GM19467 (cell line): ENCODE results near the gene WIPF3.
"Not testable (repeated sequence)": the region's sequence is repeated elsewhere in the genome, so short reads cannot be mapped to it uniquely, and the experiment has no call there.

Source experiments
- ATAC-seq: cut with Tn5 transposase; IDR thresholded peaks from one replicate; pipeline ENCODE4 v1.9.1; 2021; ENCODE audit warnings: mild to moderate bottlenecking, moderate library complexity; ENCODE audit not compliant: unreplicated experiment

The WIPF3 gene

DNA sequence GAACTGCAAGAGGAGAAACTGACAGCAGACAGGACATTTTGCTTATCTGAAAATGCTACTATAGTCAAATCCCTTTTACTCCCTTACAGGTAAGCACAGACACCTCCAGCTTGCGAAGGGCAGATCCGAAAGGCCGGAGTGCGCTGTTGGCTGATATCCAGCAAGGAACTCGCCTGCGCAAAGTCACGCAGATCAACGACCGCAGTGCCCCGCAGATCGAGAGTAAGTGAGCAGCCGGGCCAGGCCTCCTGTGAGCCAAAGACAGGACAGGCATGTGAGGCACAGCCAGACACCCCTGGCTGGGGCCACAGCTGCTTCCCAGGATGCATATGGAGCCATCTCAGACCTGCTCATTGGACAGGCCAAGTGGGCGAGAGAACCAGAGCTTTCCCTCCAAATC is 69.4 kb downstream of the WIPF3 start:
- no peak for ATAC-seq

DNA sequence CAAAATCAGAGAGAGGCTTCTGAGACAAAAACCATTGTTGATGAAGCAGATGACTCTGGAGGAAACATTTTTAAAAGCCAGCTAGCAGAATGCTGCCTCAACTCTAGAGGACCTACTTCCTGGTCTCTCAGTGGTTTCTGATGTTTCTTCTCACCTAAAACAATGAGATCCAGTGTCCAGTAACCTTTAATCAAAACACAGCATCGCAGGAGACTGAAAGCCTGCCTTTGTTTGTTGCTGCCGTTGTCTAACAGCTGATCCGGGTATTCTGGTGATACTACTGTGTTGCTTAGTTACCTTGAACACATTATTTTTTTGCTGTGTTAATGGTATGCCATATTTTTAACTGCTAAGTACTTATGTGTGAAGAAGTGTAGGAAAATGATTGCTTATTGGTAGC is 70.9 kb downstream of the WIPF3 start:
- no peak for ATAC-seq

DNA sequence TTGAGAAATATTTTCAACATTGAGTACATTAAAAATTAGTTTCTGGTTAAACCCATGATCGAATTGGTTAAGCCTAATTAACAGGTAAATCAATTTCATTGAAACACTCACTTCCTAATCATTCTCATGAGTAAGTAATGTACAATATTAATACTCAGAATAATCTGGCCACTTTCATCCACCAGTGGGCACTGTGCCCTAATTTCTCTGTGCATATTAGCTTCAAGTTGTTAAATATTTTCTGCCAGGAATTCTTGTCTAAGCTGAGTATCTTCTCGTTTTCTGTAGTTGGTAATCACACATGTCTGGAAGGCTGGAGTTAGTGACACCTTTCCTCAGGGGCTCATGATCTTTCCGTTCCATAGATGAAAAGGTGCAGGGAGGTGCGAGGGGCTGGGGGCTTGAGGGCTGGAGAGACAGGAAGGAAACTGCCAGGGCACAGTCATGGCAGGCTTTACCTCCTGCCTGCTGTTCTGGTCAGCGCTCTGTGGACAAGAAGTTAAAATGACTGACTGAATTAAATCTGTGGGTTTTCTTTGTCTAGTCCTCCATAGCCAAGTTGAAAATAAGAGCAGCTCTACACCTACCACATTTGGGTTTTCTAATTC is 71.9 kb downstream of the WIPF3 start:
- no peak for ATAC-seq

DNA sequence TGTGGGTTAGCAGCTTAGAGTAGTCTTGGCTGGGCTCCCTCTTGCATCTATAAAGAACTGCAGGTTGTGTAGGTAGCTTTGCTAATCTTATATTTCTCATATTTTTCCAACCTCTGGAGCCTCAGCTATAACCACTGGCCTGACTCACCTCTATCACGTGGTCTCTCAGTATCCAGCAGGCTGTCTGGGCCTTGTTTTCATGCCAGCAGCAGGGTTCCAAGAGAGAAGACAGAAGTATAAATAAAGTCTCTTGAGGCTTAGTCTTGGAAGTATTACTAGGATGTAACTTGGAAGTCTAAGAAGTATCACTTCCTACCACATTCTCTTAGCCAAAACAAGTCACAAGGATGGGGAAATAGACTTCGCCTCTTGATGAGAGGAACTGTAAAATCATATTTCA is 73.3 kb downstream of the WIPF3 start:
- no peak for ATAC-seq

DNA sequence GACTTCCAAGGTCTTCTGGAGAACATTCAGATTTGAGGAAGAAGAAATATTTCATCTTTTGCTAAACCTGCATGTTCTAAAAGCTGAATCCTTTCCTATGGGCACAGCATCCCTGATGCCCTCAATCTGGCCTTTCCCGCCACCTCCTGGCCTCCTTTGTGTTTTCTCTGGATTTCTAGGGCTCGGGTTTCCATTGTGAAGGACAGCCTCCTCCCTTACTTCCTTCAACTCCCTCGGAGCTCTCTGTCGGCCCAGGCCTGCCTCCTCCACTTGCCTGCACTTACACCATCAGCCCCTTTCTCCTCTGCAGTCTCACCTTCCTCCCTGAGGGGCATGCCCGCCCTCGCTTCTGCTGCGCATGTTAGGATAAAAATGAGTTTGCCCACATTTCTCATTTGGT is 75.4 kb downstream of the WIPF3 start:
- no peak for ATAC-seq

DNA sequence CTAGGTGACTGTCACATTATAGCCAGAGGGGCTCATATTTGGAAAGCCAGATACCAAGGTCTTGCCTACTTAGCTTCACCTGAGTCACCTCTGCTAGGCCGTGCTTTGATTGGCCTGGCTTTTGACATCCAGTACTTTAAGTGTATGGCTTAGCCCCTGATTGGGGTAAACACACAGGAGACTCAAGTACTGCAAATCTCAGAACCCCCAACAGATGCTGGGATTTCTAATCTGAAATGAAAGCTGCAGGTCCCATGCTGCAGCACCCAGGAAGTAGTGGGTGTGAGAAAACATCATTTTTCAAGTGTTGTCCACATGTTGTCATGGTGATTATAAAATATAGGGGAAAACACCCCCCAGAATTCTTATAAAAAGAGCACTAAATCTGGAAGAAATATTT is 76.2 kb downstream of the WIPF3 start:
- no peak for ATAC-seq

DNA sequence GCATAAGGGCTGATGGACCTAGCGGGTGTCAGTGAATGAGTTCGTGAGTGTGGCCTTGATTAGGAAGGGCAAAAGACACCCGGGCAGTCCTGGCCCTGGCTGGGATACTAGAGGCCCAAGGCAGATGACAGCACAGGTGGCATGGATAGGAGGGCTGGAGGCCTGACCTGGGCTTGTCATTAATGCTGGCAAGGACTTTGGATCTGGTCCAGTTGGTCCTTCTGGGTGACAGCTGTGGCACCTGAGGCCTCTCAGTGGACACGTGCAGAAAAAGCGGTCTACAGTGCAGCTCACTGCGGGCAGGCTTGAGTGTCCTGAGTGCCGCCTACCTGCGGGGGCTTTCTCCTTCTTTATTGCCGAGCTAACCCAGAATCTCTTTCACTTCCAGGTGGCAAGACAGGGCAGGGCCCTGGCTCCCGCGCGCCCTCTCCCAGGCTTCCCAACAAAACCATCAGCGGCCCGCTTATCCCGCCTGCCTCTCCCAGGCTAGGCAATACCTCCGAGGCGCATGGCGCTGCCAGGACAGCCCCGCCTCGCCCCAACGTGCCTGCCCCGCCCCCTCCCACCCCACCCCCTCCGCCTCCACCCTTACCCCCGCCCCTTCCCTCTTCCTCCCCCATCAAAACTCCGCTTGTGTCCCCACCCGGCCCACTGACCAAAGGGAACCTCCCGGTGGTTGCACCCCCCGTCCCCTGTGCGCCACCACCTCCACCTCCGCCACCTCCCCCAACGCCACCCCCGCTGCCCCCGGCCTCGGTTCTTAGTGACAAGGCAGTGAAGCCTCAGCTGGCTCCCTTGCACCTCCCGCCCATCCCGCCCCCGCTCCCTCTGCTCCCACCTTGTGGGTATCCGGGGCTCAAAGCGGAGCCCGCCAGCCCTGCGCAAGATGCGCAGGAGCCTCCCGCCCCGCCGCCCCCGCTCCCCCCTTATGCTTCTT is 77.4 kb downstream of the WIPF3 start:
- no peak for ATAC-seq

DNA sequence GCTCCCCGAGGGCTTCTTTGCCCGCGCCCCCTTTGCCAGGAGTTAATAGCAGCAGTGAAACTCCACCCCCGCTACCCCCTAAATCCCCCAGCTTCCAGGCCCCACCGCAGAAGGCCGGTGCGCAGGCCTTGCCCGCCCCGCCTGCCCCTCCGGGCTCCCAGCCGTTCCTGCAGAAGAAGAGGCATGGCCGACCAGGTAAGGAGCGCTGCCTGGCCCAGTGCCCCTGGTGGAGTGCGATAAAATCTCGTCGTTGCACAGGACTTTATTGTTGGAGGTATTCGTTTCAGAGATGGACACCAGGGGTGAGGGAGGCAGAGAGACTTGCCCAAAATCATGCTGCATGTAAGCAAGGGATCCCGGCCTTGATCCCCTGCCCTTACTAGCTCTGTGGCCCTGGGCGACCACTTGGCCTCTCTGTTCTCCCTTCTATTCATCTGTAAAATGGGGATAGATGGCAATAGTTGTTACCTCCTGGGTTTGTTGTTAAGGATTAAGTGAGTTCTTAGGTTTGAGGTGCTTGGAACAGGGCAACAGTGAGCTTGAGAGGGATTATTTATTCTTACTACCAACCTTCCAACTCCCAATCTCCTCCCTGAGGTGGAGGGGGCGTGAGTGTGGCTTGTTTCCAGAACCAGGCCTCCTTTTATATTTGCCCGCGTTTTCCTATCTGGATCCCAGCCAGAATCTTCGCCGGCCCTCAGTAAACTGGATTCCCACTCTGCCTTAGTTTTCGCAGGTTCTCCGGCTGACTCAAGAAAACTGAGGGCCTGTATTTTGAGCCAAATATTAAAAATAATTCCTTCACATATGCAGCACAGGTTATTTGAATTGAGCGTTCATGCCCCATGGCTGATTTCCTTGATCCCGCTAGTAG is 78.3 kb downstream of the WIPF3 start:
- ATAC-seq, result no peak

DNA sequence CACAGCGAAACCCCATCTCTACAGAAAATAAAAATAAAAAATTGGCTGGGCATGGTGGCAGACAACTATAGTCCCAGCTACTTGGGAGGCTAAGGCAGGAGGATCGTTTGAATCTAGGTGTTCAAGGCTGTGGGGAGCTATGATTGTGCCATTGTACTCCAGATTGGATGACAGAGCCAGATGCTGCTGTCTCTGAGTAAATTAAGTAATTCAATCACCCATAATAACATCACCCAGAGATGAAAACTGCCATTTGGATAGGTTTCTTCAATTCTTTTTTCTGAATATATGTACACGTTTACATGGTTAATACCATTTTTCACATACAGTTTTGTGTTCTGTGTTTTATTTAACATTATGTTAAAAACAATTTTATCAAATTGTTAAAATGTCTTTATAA is 79.3 kb downstream of the WIPF3 start:
- no peak for ATAC-seq

DNA sequence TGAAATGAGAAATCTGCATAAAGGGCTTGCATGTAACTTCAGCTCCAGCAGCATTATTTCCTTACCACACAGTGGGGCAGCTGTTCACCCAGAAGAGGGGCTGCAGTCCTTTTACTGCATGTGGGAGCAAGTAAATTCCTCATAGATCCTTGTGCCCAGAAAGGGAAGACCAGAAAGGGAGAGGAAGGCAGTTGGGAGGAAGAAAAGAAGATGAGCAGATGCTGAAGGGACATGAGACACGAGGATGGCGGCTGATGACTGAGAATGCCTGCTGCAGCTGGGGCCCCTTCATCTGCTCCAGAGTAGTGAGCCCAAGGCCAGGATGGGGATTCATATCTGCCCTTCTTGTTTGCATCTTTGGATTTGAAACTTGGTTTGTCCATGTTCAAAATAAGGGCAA is 80.5 kb downstream of the WIPF3 start:
- ATAC-seq, result no peak

DNA sequence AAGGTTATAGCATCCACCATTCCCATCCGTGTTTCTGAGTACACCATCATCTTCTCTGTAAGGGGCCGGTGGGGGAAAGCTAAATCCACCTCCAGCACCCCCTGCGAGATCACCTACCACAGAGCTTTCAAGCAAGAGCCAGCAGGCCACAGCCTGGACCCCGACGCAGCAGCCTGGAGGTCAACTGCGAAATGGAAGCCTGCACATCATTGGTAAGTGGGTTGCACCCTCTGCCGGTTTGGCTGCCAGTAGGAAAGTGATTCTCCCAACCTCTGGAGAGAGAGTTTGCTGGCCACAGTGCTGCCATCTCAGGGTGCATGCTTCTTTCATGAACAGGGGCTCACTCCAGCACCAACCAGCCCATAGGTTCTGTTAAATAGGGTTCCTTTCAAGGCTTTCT is 81.7 kb downstream of the WIPF3 start:
- ATAC-seq, result no peak

DNA sequence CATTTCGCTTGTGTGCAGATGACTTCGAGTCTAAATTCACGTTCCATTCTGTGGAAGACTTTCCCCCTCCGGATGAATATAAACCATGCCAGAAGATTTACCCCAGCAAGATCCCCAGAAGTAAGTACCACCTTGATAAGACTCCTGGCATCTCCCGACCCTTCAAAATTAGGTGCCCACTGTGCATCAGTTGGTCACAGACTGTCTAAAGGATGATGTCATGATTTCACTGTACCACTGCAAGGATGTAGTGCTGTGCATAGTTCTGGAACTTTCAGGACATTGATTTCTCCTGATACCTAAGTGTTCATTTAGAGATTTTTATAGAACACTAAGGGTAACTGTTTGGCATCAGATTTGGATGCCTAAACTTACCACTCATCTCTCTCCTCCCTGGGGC is 83.0 kb downstream of the WIPF3 start:
- no peak for ATAC-seq

DNA sequence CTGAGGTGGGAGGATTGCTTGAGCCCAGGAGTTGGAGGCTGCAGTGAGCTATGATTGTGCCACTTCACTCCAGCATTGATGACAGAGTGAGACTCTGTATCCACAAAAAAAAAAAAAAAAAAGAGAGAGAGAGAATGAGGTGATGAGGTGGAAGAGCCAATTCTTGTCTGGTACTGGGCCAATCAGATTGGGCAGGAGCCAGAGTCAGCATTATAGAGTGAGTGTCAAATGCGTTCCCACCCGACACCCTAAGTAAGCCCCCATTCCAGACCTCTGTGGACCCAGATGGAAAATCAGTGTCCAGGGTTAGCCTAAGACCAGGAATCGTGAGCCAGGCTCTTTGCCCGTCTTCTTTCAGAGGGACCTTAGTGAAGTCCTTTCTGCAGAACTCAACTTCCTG is 83.9 kb downstream of the WIPF3 start:
- no peak for ATAC-seq

DNA sequence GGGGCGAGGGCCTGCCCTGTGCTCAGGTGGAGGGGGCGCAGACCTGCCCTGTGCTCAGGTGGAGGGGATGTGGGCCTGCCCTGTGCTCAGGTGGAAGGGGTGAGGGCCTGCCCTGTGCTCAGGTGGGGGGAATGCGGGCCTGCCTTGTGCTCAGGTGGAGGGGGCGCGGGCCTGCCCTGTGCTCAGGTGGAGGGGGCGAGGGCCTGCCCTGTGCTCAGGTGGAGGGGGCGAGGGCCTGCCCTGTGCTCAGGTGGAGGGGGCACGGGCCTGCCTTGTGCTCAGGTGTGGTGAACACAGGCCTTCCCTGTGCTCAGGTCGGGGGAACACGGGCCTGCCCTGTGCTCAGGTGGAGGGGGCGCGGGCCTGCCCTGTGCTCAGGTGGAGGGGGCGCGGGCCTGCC is 84.5 kb downstream of the WIPF3 start:
- ATAC-seq, result not testable (repeated sequence)

DNA sequence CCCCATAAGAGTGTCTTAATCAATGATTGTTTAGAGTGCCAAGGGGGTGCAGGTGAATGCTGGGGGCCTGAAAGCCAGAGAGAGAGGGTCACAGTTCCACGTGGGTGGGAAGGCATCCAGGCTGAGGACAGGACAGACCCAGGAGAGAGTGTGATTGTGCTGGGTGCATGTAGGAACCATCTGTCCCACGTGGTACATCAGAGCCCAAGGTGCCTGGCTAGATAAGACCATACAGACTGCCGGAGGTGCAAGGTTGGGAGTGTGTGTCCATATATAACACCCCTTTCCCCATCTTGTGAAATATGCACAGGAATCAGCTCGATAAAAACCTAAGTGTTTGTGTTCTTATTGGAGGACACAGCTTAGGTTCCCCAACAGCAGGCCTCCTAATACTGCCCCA is 85.5 kb downstream of the WIPF3 start:
- ATAC-seq, result no peak

DNA sequence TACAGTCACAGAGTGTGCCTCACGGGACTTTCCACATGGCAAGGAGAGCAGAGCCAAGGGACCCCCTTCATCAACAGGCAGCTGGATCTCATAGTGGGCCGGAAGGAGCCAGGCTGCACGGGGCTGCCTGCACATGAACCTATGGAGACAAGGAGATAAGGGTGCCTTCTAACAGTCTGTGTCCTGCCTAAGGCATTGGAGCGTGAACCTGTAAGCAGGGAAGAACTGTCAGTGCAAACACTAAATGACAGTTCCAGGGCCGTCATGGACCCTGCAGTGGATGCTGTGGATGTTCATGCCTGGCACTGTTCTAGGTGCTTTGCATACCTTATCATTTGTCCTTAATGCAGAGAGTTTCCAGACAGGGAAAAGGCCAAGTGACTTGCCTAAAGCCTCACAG is 85.9 kb downstream of the WIPF3 start:
- no peak for ATAC-seq

DNA sequence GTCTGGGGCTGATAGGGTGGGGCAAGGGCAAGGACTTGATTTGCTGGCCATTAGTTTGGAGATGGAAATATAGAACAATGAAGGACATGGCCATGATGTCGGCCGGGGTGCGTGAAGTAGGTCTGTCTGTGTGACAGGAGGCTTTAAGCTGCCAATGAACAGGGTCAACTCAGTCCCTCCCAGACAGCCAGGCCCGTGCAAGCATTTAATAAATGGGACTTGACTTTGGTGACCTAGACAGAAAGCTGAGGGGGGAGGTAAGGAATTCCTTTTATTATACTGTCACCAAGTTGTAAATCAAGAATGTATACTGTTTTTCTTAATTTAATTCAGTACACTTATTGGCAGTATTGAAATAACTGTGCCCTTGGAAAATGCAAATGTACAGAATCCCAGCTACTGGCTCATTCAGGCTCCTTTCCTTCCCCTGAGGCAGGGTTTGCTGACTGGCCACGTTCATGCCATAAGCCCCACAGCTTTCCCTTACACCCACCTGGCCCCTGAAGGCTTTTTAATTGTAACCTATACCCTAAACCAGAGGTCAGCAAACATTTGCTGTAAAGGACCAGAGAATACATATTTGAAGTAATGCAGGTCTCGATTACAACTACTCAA is 87.2 kb downstream of the WIPF3 start:
- no peak for ATAC-seq

DNA sequence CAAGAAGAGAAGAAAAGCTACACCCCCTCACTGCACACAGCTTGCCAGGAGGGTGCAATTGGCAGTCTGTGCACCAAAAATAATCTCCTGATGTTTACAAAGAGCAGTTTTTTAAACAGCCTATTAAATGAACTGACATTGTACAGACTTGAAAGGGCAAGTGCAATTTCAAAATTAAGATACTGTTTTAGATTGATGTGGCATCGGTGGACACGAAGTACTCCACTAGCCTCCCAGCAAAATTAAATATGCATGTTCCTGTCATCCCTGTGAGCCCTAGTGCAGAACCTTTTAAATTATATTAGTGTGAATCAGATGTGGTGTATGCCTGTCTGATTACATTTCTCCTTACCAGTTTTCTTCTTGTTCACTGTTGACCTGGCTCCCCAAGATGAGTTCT is 87.9 kb downstream of the WIPF3 start:
- ATAC-seq, result no peak

DNA sequence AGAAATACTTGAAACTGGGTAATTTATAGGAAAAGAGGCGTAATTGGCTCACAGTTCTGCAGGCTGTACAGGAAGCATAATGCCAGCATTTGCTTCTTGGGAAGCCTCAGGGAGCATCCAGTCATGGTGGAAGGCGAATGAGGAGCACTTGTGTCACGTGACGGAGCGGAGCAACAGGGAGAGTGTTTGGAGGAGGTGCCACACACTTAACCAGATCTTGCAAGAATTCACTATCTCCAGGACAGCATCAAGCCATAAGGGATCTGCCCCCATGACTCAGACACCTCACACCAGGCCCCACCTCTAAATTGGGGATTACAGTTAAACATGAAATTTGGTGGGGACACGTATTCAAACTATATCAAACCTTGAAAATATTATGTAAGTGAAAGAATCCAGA is 89.3 kb downstream of the WIPF3 start:
- no peak for ATAC-seq

DNA sequence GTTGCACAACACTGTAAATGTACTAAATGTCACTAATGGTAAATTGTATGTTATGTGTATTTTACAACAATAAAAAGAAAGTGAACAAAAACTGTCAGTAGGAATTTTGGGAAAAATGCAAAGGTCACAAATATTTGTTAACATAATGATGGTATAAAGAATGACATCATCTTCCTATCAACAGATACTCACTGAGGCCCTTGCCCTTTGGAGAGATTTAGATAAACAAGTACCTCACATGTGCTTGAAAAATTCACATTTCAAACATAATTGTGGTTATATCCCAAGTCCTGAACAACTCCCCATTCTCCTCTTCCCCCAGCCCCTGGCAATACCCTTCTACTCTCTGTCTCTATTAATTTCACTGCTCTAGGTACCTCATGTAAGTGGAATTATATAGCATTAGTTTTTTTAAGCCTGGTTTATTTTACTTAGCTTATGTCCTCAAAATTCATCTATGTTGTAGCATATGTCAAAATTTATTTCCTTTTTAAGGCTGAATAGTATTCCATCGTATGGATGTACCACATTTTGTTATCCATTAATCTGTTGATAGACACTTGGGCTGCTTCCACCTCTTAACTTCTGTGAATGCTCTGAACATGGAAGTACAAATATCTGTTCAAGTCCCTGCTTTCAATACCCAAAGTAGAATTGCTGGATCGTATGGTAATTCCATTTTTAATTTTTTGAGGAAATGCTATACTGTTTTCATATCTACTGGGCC is 90.5 kb downstream of the WIPF3 start:
- ATAC-seq, result no peak

DNA sequence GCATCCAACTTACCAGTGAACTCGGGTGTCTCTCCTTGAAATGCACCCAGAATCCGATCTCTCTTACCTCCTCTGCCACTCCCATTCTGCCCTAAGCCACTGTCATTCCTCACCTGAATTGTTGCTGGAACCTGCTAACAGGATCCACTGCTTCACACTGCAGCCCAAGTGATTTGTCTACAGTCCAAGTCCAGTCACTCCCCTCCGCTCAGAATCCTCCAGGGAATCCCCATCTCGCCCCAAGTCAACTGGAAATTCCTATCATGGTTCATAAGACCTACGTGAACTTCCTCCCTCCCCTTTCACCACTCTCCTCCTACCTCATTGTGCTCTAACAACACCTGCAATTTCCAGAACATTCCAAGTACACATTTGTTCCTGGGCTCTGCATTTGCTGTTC is 92.0 kb downstream of the WIPF3 start:
- no peak for ATAC-seq
